H1 (cell line): Measurements from ENCODE around the gene PGAP3. TPM values are rescaled to one million over a fixed set of nuclear protein-coding genes. Genes with fewer than 3 reads are reported as not detected.

Source experiments
- polyA plus RNA-seq, 7 experiments: library from polyadenylated mRNA; depleted of rRNA in 3 of 7; stranded (reverse) in 5 of 7; unstranded in 2 of 7; fragments of >200 nt in 5 of 7; fragments of 200-250 nt in 2 of 7; gene quantifications; 1 replicate in 5 of 7; 2 replicates in 1 of 7; 4 replicates in 1 of 7; pipeline versions ENCODE4 v1.2.1 to v1.2.3, GENCODE V29; 2011 to 2013; ENCODE audit warnings: missing spikeins in 2 of 7, mixed read lengths in 2 of 7
- total RNA-seq: library from RNA; stranded (reverse); fragmentation: NEBNext Ultra II Directional; extraction: Animal tissue kit (Norgen Biotek cat#: 25700); gene quantifications from 2 replicates; pipeline ENCODE4 v1.2.1, GENCODE V29; 2021
- TF ChIP-seq, protein P1 (sequence below): IDR thresholded peaks from 2 replicates; pipeline ENCODE4 v1.6.1; 2012; ENCODE audit warnings: inconsistent platforms

Gene PGAP3
- total and polyA plus RNA-seq, 2 of the 8 experiments (the other 6 are each of a cell fraction or from before 2014, with no cell fraction given) = 21.0 to 30.7 TPM

- TF ChIP-seq, protein P1, sequence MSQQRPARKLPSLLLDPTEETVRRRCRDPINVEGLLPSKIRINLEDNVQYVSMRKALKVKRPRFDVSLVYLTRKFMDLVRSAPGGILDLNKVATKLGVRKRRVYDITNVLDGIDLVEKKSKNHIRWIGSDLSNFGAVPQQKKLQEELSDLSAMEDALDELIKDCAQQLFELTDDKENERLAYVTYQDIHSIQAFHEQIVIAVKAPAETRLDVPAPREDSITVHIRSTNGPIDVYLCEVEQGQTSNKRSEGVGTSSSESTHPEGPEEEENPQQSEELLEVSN = no peak
- TF ChIP-seq, all 59 proteins: peak for 0
Observed at GRCh38 chr17:39658760-39659159, 29.1 kb downstream of the PGAP3 start (continued).
